GM19023 (cell line): ENCODE measurements around the gene CCDC88C.
"Not testable (repeated sequence)": the region's sequence is repeated elsewhere in the genome, so short reads cannot be mapped to it uniquely, and the experiment has no call there.

Experiments used
- ATAC-seq: cut with Tn5 transposase; IDR thresholded peaks from one replicate; pipeline ENCODE4 v1.9.1; 2021; ENCODE audit warnings: mild to moderate bottlenecking, moderate library complexity; ENCODE audit not compliant: unreplicated experiment

CCDC88C gene

DNA sequence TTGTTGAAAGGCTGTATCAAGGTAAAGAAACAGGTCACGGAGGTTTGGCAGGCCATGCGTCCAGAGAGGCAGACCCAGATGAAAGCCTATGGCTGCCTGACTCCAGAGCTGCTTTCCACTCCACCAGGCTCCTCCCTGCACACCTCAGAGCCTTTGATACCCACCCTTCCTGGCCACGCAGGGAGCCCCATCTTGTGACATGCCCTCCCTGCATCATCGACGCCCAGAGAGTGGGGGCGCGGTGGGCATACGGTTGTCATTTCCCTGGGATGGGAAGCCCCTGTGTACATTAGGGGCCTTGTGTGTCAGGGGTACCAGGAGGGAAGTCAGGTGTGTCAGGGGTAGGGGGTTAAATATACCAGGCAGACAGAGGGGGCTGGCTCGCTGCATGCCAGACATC, 142.8 kb downstream of the CCDC88C start:
- no peak for ATAC-seq

DNA sequence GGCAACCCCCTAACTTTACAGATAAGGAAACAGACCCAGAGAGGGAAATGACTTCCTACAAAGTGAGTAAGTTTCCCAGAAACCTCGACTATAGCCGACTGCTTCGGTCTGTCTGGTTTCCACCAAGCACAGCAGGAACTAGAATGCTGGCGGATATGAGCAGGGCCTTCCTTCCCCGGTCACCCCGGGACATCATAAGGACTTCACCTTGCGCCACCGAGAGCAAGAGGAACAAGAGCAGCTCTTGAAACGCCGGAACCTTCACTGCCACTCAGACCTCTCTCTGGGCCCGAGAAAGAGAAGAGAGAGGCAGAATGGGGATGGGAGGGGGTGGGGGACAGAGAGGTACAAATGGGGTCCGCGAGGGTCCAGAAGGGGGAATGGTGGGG, 143.7 kb downstream of the CCDC88C start:
- no peak for ATAC-seq

DNA sequence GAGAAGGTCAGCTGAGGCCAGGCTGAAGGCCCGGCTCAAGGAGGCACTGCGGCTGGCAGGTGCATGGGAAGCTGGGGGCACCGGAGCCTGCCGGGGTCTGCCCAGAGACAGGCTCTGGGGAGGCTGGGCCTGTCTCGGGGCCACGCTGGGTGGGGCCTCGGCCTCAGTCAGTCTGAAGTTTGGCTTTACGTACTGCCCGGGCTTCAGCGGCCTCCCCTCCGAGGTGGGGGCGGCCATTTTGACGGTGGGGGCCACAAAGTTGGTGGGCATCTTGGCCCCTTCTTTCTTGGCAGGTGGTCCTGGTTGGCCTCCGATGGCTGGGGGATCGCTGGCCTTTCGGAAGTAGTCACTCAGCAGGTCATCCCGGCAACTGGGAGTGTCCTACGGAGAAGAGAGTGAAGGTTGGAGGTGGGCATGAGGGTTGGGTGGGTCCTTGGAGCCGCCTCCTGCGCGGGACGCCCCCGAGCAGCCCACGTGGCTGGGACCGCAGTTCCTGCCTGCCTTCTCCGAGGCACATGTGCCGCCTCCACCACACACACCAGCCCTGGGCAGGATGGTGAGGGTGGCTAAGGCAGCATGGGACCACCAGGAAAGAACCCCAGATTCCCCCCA, 144.2 kb downstream of the CCDC88C start:
- ATAC-seq: no peak

- no peak for ATAC-seq
Observed at GRCh38 chr14:91272341-91273272, 145.0 kb downstream of the CCDC88C start.

- no peak for ATAC-seq
Observed at GRCh38 chr14:91271639-91272038, 146.0 kb downstream of the CCDC88C start.

GRCh38 chr14:91270619-91271018, 147.0 kb downstream of the CCDC88C start:
- ATAC-seq: no peak

DNA sequence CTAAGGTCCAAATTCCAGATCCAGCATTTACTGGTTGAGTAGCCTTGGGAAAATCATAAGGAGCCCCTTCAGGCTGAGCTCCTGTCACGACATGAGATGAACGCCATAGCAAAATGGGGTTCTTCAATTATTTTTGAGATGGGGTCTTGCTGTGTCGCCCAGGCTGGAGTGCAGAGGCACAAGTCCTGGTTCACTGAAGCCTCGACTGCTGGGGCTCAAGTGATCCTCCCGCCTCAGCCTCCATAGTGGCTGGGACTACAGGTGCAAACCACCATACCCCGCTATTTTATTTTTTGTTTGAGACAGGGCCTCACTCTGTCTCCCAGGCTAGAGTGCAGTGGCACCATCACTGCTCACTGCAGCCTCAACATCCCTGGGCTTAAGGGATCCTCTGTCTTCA, 147.4 kb downstream of the CCDC88C start:
- ATAC-seq: no peak

DNA sequence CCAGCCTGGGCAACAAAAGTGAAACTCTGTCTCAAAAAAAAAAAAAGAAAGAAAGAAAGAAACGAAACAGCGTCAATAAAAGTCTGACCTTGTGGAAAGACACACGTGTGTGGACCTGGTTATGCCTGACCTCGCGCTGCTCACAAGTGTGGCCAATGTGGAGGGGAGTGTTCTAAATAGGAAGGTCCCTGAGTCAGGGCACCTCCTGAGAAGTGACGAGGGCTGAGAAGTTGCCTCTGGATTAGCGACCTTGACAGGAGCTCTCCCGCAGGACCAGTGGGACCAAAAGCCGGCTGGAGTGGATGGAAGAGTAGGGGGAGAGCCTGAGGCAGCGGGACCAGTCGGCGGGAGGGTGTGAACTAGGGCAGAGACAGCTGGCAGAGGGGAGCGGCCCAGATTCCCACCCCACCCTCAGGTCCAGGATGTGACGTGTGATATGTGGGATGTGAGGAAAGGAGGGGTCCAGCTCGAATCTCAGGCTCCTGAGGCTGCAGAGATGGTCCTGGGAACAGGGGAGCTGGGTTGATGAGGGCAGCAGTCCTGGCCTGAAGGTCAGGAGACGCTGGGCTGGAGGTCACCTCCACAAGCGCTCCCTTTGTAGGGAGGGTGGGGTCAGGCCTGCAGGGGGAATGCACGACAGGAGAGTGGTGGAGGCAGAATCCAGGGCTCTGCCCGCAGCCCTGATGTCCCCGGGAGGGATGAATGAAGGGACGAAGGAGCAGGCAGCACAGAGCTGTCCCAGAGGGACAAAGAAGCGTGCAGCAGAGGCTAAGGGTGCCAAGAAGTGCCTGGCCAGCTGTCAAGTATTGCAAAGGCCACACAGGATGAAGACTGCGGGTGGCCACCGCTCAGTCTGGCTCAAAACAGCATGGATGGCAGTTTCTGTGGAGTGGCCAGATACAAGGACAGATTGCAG, 148.3 kb downstream of the CCDC88C start:
- no peak for ATAC-seq

DNA sequence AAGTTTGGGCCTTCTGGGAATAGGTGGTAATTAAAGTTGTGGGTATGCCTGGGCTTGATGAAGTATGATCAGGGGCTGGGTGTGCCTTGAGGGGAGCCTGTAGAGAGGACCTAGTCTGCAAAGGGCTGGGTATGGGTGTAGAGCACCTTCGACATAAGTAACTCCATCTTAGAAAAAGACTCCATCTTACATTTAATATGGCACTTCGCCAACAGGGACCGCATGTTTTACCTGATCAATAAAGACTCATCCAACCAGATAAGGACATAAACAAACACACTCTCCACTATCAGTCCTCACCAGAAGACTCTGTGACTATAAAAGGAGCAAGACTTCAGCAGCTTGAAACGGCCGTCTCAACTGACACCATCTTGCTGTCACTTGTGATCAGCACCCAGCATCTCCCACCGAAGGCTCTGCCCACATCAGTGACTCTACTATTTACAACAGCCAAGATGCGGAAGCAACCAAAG, 149.6 kb downstream of the CCDC88C start:
- no peak for ATAC-seq

DNA sequence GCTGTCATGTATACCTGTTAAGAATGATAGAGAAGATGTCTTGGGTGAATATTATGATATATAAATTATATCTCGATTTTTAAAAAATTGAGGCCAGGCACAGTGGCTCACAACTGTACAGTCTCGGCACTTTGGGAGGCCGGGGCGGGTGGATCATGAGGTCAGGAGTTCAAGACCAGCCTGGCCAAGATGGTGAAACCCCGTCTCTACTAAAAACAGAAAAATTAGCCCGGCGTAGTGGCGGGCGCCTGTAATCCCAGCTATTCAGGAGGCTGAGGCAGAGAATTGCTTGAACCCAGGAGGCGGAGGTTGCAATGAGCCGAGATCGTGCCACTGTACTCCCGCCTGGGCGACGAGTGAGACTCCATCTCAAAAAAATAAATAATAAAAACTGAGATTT, 151.3 kb downstream of the CCDC88C start:
- not testable (repeated sequence) for ATAC-seq

GRCh38 chr14:91265404-91265803, 152.2 kb downstream of the CCDC88C start:
- no peak for ATAC-seq

DNA sequence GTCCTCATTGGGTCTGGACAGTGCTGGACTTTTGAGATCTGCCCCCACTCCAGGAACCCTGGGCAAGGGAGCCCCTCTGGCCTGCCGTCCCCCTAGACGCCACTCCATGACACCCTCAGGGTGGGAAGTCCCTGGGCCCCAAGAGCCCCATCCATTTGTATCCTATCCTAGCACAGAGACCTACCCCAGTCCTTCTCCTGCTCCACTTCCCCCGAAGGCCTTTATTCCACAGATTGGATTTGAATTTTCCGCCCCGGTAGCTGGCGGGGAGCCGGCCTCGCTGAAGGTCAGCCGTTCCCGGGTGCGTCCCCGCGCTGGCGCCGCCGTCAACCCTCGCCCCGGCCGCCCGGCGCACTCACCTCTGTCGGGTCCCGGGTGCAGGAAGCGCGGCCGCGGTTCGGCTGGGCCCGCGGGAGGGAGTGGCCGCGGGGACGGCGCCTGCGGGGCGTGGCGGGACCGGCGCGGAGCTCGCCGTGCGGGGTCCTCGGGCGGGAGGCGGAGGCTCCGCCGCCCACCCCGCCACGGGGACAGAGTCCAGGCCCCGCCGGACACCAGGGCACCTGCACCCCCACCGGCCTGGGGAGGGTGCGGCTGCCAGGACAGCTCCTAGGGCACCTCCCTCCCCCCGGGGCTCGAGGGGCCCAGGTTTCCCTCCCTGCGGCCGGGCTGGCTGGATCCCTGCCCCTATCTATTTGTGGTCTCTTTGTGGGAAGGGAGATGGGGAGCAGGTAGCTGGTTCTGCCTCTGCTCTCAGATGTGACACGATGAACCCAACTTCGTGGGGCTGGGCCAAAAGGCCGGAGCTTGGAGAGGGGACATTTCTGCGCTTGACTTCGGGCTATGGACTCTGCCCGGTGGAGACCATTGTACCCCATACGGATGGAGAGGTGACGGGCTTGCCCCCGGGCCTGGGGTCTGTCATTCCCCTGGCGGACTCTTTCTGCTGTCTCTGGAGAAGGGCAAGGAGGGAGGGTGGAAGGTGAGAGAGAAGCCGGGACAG, 153.2 kb downstream of the CCDC88C start:
- ATAC-seq: no peak

DNA sequence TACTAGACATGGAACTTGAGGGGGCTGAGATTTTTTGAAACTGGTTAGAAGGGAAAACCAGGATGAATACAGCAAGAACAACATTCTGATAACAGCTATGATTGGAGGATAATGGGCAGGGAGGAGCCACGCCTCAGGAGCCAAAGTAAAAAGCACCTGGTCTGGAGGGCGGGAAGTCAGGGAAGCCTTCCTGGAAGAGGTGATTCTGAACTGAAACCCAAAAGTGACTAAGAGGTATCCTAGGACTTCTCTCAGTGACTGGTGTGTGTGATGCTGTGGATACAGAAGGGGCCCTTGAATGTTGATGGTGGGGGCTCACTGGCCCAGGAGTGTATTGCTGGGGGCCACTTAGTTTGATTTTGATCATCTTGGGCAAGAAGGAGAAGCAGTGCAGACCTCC, 154.3 kb downstream of the CCDC88C start:
- no peak for ATAC-seq

DNA sequence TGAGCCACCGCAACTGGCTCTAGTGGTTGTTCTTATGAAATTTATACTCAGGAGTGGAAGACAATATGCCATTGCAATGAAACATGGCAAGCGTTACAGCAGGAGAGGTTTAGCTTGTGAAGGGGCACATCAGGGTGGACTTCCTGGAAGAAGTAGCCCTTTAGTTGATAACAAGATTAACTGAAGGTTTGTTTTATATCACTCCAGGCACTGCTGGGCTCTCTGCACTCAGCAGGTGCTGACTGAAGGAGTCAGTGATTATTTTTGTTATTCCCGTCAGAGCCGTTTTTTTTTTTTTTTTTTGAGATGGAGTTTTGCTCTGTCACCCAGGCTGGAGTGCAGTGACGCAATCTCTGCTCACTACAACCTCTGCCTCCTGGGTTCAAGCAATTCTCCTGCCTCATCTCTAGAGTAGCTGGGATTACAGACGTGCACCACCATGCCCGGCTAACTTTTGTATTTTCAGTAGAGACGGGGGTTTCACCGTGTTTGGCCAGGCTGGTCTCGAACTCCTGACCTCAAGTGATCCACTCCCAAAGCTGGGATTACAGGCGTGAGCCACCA, 155.6 kb downstream of the CCDC88C start:
- ATAC-seq: no peak

GRCh38 chr14:91261115-91261514, 156.5 kb downstream of the CCDC88C start:
- no peak for ATAC-seq

DNA sequence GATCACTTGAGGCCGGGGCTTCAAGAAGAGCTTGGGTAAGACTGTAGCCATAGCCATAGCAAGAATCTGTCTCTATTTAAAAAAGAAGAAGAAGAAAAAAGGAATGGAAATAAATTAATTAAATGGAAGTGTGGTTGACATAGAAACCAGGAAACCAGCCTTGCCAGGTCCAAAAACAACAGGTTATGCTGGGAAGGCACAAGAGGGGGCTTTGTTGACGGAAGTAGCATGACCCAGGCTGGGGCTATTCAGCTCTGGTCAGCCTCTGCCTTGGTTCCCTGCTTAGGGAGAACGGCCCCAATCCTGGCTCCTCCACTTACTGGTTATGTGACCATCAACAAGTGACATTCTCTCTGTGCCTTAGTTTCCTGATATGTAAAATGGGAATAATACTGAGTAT, 158.7 kb downstream of the CCDC88C start:
- no peak for ATAC-seq

- no peak for ATAC-seq
Observed at GRCh38 chr14:91258011-91258618, 159.5 kb downstream of the CCDC88C start.

DNA sequence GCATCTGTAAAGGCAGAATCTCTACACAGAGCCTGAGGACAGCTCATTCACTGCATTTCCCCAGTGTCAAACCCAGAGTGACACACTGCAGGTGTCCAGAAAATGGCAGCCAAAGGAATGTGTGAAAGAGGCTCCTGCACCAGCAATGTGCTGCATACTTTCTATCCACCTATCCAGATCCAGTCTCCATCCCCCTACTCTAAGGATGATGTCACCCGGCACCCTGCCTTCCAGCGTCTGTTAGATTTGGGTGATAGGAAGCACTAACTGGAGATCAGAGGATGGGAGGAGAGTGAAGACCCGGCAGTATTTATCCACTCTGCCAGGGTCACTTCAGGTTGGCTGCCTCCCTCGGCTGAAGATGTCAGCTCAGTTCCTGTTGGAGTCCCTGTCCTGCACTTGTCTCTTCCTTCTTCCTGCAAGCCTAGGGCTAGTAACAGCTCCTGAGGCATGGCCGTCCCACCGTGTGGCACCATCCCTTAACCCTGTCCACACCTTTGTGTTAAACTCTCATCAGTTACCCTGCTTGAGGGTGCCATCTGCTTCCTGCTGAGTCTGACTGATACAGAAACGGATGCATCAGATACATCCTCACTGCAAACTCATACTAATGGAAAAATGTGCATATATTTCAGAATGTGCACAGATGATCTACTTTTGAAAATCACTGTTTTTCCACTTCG, 160.2 kb downstream of the CCDC88C start:
- ATAC-seq: no peak

DNA sequence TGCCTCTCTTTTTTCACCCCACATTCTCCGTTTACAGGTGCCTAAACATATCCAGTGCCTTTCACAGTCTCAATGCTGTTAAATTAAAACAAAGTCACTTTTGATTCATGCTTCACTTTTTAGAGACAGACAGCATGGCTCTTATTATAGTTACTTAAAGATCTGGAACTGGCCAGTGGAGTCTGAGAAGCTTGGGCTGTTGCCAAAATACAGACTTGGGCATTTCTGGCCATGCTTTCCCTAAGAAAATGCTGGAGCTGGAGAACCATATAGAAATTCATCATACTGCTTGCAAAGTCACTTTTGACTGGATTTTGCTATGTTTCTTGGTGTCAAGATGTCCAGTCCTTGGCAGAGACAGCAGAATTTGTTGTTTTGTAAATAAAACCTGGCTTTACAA, 161.0 kb downstream of the CCDC88C start:
- ATAC-seq: no peak
